ENCODE results near the gene MYLK4. TPM values are rescaled to one million over a fixed set of nuclear protein-coding genes. Genes with fewer than 3 reads are reported as not detected.
A peak's percentile ranks its signal among the peaks of the same experiment; 100 is the strongest.

Gene MYLK4
- total and polyA plus RNA-seq, 2 of the 13 experiments (the other 11 are each of a cell fraction or from before 2014, with no cell fraction given): 0.26 to 0.29 TPM

DNA sequence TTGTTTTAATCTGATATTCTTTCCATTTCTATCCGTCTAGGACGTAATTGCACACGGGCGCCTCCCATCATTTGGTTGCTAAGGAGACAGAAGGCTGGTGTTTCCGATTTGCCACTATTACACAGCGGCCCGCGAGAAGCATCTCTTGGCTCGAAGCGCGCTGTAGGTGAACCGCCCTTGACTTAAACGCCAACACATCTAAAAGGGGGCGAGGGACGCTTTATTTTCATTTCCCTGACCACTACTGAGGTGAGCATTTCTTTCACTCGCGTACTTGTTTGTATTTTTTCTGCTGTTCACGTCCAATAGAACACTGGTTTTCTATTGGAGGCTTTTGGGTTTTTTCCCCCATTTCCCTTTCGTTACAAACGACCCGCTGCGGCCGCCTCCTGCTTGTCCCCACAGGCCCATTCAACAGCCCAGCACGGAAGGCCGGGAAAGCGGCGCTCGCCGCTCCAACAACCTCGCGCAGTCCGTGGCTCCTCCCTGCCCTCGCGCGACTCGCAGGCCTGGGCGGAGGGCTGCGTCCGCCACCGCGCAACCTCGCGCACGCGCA is 14.0 kb upstream of the MYLK4 start:
- Histone ChIP-seq H3K4me2 (ENCODE audit: low read depth, low read length) (peak overlapping the region; percentile 95), H3K27ac (ENCODE audit: extremely low read length, insufficient read depth, low read length) (peak overlapping the region; percentile 92), H4K20me1 (ENCODE audit: insufficient read depth, low read length) (peaks cover 32% of the 10 kb centered on the region), H3K9ac (ENCODE audit: insufficient read depth, low read depth, low read length) (peak overlapping the region; percentile 89), H3K4me3 (replicated peaks in 1 of 3; ENCODE audit: insufficient read depth in 1 of 3, low read depth in 2 of 3, low read length in 3 of 3) (peak overlapping the region; percentile 64 to 77 (median 64)), H3K4me1 (ENCODE audit: insufficient read depth, low read length) (peaks cover 36% of the 10 kb centered on the region), H3K36me3 (replicated peaks in 1 of 2; ENCODE audit: control insufficient read depth in 1 of 2, insufficient read depth in 2 of 2, low read length in 2 of 2) (peaks cover 0 to 8% of the 10 kb centered on the region in 2 experiments; a peak in 4 of 5 replicates), H3K27me3 (ENCODE audit: control insufficient read depth in 1 of 2, insufficient read depth in 2 of 2, low read length in 2 of 2) (no peaks in the 10 kb centered on the region; a peak in 2 of 5 replicates), H2AFZ (ENCODE audit: low read length) (peak overlapping the region; percentile 89), H3K79me2 (ENCODE audit: insufficient read depth, low read length) (peaks cover 40% of the 10 kb centered on the region), H3K9me3 (ENCODE audit: low read length) (no peaks in the 10 kb centered on the region)
- BruUV-seq (replicated peaks): no TSS peak
- DNase-seq (ENCODE audit: low spot score) (peak; percentile 50), FAIRE-seq (no peak), ATAC-seq (peak; percentile 90)
- CTCF ChIA-PET (ENCODE audit: low intra/inter-chr PET ratio, low total read pairs): no interaction called here
- POLR2A ChIA-PET: interaction anchor here (0.6 to 2.2 kb wide), 16 partner anchors 9 to 488 kb away, joined by 3 to 36 read pairs (median 4); partner anchors contain the start of genes NQO2, RIPK1 and SERPINB1
- intact Hi-C loops (cut with micrococcal nuclease; ENCODE audit: unreplicated experiment): loop anchor here (1.0 to 2.0 kb wide), 2 partner anchors 26 to 76 kb away; partner anchors contain the start of gene SERPINB1
- in situ Hi-C loops (cut with HindIII; ENCODE audit: extremely low pct_ligation_motif_present, low pct_unique_long_range_greater_than_20kb): no loop called here
- WGBS (ENCODE audit: low lambda C conversion rate): under 1% methylated on average over 43 of the region's 45 CpGs
- TF ChIP-seq, protein P1, sequence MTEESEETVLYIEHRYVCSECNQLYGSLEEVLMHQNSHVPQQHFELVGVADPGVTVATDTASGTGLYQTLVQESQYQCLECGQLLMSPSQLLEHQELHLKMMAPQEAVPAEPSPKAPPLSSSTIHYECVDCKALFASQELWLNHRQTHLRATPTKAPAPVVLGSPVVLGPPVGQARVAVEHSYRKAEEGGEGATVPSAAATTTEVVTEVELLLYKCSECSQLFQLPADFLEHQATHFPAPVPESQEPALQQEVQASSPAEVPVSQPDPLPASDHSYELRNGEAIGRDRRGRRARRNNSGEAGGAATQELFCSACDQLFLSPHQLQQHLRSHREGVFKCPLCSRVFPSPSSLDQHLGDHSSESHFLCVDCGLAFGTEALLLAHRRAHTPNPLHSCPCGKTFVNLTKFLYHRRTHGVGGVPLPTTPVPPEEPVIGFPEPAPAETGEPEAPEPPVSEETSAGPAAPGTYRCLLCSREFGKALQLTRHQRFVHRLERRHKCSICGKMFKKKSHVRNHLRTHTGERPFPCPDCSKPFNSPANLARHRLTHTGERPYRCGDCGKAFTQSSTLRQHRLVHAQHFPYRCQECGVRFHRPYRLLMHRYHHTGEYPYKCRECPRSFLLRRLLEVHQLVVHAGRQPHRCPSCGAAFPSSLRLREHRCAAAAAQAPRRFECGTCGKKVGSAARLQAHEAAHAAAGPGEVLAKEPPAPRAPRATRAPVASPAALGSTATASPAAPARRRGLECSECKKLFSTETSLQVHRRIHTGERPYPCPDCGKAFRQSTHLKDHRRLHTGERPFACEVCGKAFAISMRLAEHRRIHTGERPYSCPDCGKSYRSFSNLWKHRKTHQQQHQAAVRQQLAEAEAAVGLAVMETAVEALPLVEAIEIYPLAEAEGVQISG (CRISPR knock-in tag; IDR thresholded peaks at IDR 0.05): no peak
- peak; percentile 20; the same call in 1 of the 2 replicates for TF ChIP-seq KAT7 (CRISPR knock-in tag; IDR thresholded peaks at IDR 0.05; ENCODE audit: borderline replicate concordance)
- TF ChIP-seq, protein P2, sequence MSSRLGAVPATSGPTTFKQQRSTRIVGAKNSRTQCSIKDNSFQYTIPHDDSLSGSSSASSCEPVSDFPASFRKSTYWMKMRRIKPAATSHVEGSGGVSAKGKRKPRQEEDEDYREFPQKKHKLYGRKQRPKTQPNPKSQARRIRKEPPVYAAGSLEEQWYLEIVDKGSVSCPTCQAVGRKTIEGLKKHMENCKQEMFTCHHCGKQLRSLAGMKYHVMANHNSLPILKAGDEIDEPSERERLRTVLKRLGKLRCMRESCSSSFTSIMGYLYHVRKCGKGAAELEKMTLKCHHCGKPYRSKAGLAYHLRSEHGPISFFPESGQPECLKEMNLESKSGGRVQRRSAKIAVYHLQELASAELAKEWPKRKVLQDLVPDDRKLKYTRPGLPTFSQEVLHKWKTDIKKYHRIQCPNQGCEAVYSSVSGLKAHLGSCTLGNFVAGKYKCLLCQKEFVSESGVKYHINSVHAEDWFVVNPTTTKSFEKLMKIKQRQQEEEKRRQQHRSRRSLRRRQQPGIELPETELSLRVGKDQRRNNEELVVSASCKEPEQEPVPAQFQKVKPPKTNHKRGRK (CRISPR knock-in tag; IDR thresholded peaks at IDR 0.05): 0 out of 2 replicates have a peak, but pooled peaks have one; percentile 21
- peak; percentile 30; the same call in 1 of the 2 replicates for TF ChIP-seq RBFOX2 (IDR thresholded peaks at IDR 0.05; ENCODE audit: low read depth, low read length)
- 0 out of 2 replicates have a peak, but pooled peaks have one; percentile 41 for TF ChIP-seq ZBTB38 (CRISPR knock-in tag; IDR thresholded peaks at IDR 0.05)
- 0 out of 2 replicates have a peak, but pooled peaks have one; percentile 8 for TF ChIP-seq ZNF792 (CRISPR knock-in tag; IDR thresholded peaks at IDR 0.05)
- TF ChIP-seq, protein P3, sequence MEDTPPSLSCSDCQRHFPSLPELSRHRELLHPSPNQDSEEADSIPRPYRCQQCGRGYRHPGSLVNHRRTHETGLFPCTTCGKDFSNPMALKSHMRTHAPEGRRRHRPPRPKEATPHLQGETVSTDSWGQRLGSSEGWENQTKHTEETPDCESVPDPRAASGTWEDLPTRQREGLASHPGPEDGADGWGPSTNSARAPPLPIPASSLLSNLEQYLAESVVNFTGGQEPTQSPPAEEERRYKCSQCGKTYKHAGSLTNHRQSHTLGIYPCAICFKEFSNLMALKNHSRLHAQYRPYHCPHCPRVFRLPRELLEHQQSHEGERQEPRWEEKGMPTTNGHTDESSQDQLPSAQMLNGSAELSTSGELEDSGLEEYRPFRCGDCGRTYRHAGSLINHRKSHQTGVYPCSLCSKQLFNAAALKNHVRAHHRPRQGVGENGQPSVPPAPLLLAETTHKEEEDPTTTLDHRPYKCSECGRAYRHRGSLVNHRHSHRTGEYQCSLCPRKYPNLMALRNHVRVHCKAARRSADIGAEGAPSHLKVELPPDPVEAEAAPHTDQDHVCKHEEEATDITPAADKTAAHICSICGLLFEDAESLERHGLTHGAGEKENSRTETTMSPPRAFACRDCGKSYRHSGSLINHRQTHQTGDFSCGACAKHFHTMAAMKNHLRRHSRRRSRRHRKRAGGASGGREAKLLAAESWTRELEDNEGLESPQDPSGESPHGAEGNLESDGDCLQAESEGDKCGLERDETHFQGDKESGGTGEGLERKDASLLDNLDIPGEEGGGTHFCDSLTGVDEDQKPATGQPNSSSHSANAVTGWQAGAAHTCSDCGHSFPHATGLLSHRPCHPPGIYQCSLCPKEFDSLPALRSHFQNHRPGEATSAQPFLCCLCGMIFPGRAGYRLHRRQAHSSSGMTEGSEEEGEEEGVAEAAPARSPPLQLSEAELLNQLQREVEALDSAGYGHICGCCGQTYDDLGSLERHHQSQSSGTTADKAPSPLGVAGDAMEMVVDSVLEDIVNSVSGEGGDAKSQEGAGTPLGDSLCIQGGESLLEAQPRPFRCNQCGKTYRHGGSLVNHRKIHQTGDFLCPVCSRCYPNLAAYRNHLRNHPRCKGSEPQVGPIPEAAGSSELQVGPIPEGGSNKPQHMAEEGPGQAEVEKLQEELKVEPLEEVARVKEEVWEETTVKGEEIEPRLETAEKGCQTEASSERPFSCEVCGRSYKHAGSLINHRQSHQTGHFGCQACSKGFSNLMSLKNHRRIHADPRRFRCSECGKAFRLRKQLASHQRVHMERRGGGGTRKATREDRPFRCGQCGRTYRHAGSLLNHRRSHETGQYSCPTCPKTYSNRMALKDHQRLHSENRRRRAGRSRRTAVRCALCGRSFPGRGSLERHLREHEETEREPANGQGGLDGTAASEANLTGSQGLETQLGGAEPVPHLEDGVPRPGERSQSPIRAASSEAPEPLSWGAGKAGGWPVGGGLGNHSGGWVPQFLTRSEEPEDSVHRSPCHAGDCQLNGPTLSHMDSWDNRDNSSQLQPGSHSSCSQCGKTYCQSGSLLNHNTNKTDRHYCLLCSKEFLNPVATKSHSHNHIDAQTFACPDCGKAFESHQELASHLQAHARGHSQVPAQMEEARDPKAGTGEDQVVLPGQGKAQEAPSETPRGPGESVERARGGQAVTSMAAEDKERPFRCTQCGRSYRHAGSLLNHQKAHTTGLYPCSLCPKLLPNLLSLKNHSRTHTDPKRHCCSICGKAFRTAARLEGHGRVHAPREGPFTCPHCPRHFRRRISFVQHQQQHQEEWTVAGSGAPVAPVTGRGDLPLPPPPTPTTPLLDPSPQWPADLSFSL (CRISPR knock-in tag; IDR thresholded peaks at IDR 0.05): no peak
- peak in 1 of 2 experiments; percentile 75; a peak in 2 of 4 replicates for TF ChIP-seq POLR2A (IDR thresholded peaks at IDR 0.05; ENCODE audit: insufficient read depth in 1 of 2, low read depth in 2 of 2, low read length in 2 of 2)
- TF ChIP-seq, protein P4, sequence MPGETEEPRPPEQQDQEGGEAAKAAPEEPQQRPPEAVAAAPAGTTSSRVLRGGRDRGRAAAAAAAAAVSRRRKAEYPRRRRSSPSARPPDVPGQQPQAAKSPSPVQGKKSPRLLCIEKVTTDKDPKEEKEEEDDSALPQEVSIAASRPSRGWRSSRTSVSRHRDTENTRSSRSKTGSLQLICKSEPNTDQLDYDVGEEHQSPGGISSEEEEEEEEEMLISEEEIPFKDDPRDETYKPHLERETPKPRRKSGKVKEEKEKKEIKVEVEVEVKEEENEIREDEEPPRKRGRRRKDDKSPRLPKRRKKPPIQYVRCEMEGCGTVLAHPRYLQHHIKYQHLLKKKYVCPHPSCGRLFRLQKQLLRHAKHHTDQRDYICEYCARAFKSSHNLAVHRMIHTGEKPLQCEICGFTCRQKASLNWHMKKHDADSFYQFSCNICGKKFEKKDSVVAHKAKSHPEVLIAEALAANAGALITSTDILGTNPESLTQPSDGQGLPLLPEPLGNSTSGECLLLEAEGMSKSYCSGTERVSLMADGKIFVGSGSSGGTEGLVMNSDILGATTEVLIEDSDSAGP (CRISPR knock-in tag; IDR thresholded peaks at IDR 0.05; ENCODE audit: borderline replicate concordance): peak; percentile 62; the same call in 1 of the 2 replicates
- TF ChIP-seq HNRNPL (IDR thresholded peaks at IDR 0.05; ENCODE audit: low read depth, low read length): peak; percentile 6; the same call in 1 of the 2 replicates

Measured in HepG2 (cell line).